CD4-positive, alpha-beta T cell treated with Interleukin-10 for 1 hour (primary cell): ENCODE measurements around the gene KLHL17.
A peak's percentile ranks its signal among the peaks of the same experiment; 100 is the strongest.

ENCODE experiments used
- DNase-seq: peaks from one replicate; pipeline ENCODE4 v3.0.0-alpha.2; 2020

The KLHL17 gene

DNA sequence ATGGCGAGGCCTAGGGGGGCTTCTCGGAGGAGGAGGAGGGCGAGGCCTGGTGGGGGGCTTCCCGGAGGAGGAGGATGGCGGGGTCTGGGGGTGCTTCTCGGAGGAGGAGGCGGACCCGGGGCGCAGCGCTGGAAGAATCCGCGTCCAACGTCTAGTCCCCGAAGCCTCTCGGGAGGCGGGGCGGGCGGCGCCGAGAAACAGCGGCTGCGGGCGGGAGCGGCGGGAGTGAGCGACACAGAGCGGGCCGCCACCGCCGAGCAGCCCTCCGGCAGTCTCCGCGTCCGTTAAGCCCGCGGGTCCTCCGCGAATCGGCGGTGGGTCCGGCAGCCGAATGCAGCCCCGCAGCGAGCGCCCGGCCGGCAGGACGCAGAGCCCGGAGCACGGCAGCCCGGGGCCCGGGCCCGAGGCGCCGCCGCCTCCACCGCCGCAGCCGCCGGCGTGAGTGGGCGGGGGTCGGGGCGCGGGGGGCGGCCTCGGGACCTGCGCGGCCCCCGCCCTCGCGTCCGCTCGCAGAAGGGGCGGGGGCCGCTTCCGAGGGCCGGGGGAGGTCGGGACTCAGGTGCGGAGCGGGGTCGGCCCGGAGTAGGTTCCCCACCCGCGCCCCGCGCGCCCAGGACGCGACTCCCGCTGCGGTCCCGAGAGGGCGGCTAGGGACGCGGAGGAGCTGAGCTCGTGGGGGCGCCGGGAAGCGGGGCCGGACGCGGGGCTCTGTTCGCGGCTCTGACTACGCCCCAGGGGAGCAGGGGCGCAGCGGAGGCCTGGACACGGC is at the start of gene KLHL17:
Gene KLHL17 (plus strand): TSS at position 222 of the 769 bp plus-strand sequence. CDS start 110 bp downstream, at position 332.
- peak; percentile 82 for DNase-seq

- DNase-seq: no peak
Measured at GRCh38 chr1:910881-911721, 49.3 kb upstream of the KLHL17 start.

DNA sequence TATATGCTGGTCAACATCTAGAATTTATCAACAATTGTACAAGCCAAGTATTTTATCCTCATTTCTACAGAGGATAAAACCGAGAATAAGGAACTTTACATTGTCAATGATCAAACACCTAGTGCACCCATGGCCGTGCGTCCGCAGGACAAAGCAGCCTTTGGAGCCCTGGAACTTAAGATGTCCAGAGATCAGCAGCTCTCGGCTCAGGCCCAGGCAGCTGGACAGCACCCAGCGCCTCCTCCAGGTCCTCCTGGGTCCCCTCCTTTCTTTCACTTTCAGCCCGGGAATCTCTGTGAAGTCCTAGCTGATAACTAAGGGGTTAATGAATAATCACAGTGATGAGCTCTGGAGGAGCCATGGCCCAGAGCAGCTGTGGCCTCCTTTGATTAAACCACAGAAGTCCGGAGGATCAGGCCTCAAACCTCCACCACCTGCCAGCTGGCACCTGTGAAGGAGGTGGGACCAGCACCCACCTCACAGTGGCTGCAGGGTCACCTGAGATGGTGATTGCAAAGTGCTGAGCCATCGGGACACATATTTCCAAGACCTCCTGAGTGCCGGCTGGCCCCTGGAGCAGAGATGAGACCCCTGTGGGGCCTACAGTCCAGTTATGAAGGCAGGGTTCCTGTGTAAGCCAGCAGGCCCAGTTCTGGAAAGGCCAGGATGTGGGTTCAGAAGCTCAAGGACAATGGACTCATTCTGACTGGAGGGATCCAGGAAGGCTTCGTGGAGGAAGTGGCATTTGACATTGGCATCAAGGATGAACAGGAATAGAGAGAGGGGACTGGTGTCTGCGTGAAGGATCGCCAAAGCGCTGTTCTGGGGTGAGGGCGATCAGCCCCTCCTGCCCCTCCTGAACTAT is 48.3 kb upstream of the KLHL17 start:
- no peak for DNase-seq

DNA sequence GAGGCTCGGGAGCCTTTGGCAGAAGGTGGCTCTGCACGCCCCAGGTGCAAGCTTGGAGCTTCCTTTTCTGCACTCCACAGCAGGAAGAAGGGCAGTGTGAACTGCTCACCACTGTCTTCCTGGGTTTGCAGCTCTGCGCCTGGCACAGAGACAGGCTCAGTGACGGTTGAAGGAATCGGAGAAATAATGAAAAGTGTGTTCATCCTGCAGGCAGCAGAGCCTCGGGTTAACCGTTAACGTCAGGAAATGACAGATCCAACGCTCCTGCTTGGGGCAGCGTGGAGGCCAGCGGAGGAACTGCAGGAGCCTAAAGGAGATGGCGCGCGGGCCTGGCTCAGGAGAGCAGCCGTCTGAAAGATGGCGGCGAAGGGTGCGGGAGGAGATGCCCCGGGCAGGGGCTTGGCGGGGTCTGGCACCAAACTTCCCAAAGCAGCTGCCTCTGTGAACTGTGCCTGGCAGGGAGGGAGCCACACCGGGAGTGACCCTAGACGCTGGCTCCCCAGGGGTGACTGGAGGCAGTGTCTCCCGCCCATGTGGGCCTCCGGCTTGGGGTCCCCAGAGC is 47.6 kb upstream of the KLHL17 start:
- DNase-seq: no peak

- DNase-seq: no peak
Measured at GRCh38 chr1:913491-914130, 46.8 kb upstream of the KLHL17 start.

DNA sequence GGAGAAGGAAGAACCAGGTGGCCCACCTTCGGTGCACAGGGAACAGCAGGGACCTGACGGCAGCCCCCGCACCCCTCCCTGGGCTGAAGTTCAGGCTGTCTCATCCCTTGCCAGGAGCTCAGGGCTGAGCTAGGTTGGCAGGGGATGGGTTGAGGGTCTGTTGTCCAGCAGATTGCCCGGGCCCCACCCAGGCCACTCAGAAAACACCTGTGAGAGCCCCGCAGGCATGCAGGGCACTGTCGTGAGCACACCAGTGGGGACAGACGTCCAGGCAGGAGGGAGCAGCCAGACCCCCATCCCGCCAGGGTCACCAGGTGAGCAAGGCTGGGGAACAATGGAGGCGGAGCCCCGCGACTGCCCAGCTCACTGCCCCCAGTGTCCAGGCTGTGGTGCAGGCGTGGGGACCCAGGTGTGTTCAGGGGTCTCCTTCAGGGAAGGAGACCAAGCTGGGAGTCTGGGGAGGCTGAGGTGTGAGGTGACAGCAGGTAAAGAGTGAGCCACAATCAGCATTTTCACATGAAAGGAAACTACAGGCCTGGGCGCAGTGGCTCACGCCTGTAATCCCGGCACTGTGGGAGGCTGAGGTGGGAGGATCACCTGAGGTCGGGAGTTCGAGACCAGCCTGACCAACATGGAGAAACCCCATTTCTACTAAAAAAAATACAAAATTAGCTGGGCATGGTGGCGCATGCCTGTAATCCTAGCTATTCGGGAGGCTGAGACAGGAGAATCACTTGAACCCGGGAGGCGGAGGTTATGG is 46.1 kb upstream of the KLHL17 start:
- DNase-seq: no peak

DNA sequence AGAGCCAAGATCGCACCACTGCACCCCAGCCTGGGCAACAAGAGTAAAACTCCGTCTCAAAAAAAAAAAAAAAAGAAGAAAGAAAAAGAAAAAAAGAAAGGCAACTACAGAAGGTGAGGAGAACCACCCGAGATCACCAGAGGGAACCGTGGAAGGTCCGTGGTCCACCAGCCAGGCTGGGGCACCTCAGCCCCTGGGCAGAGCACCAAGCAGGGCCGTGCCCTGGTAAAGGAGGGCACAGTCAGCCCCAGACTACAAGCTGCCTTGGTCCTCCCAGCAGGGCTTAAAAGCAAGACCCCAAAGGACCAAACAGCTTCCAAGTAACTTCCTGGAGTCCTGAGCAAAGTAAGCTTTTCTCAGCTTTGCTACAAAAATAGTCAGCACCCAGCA is 45.5 kb upstream of the KLHL17 start:
- DNase-seq: no peak

DNA sequence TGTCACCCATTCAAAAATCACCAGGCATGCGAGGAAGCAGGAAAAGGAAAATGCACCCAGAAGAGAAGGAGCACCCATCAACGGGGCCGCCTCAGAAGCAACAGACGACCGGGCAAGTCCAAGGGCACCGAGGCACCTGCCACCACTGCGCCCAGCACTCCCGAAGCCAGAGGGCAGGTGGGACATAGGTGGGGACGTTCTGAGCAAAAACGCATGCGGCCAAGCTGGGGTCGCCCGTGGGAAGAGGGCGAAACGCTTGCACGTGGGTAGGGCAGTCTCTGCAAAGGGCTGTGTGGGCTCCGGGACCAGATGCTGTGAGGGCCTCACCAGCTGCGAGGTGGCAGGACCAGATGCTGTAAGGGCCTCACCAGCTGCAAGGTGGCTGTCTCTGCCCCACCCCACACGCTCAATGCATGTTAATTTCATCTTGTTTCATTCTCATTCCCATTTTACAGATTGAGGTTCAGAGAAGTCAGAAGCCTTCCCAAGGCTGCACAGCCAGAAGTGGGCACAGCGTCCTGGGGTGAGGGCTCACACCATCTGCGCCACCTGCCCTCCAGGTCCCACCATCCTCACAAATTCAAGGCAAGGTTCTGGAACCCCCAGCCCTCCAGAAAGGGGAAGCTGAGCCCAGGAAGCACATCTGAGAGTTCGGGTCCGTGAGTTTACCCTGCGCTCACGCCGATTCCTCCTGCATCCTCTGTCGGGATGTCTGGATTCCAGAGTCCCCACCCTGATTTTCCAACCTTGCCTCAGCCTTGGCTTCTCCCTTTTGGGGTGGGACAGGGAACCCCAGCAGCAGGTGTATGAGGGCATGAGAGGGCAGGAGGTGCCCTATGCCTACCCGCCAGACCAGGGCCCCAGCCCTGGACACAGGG is 44.9 kb upstream of the KLHL17 start:
- DNase-seq: no peak

GRCh38 chr1:916173-917075 is 44.0 kb upstream of the KLHL17 start:
- DNase-seq: no peak

DNA sequence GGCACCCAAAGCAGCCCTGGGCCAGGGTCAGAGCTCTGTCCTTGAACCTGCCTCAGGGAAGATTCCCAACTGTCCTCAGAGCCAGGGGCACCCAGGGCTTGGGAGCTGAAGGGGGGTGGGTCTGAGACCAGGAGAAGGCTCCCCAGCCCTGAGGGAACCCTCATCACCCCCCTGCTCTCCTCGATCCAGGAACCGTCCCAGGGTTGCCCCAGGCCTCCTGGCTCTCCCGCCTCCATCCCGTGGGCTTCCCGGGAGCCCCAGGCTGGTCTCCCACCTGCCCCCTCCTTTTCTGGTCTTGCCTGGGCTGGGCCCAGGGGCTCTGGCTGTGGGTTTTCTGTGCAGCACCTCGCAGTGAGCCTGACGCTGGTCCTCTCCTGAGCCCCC is 43.3 kb upstream of the KLHL17 start:
- no peak for DNase-seq

DNA sequence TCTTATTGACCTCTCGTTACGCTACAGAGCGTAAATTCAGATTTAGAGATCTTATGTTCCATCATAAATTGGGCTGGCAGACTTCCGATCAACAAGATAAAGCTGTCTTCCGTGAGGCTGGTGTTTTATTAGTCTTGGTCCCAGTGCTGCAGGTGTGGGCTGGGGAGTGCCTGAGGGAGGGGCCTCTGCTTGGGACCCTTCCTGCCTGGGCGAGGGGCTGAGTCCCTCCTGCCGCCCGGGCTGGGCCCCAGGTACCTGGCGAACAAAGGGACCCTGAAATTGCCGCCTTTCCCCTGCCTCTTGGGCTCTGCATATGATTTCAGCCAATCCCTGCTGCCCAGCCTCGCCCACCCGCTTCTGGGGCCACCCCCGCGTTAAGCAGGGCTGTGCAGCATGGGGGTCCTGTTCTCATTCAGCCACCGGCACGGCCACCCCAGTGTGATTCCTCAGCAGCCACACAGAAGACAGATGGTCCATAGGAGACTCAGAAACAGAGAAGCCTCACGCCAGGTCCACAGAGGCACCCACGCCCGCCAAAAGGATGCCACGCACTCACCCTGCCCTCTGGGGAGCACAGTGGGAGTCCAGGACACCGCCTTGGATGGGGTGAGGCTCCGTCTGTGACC is 42.8 kb upstream of the KLHL17 start:
- DNase-seq: no peak

GRCh38 chr1:918353-918752 is 42.0 kb upstream of the KLHL17 start:
- DNase-seq: no peak

GRCh38 chr1:918843-919242 is 41.5 kb upstream of the KLHL17 start:
- DNase-seq: no peak

- no peak for DNase-seq
Measured at GRCh38 chr1:919271-919872, 41.0 kb upstream of the KLHL17 start.

GRCh38 chr1:920010-920409 is 40.4 kb upstream of the KLHL17 start:
- DNase-seq: no peak

GRCh38 chr1:920521-920920 is 39.9 kb upstream of the KLHL17 start:
- no peak for DNase-seq

DNA sequence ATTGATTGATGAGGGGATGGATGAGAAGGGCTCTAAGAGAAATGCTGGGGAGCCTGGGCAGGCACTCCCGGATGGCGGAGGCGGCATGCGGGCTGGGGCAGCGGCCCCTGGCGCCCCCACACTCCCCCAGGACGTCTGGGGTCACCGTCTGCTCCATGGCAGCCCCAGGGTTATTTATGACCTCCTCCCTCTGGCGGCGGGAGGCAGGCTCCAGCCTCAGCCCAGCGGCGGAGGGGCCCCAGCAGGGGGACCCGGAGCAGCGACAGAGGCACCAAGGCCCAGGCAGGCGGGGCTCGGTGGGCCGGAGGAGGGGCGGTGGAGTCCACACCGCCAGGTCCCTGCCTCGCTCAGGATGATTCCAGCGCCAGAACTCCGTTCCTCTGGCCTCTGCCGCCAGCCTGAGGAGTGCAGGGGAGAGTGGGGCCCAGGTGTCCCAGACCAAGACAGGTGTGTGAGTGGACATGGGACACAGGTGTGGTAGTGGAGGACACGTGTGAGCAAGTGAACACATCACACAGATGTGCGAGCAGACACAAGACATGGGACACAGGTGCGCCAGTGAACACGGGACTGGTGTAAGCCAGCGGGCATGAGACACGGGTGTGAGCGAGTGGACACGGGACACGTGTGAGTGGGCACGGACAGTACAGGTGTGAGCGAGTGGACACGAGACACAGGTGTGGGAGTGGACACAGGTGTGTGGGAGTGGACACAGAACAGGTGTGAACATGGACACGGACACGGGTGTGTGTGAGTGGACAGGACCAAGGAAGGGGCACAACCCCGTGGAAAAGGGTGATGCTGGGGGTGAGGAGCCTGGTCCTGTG is 39.2 kb upstream of the KLHL17 start:
- peak; percentile 51 for DNase-seq
